H9 (cell line): ENCODE results near the gene UST. TPM values are rescaled to one million over a fixed set of nuclear protein-coding genes. Genes with fewer than 3 reads are reported as not detected.

Experiments
- DNase-seq: peaks from one replicate; pipeline ENCODE4 v3.0.0-alpha.2; 2017
- H2AFZ ChIP-seq: one replicate; pipeline ENCODE4 v1.6.1; 2013; ENCODE audit warnings: mild to moderate bottlenecking, low read length, control low read depth, moderate library complexity
- H2AK5ac ChIP-seq: 2 replicates; pipeline ENCODE4 v1.6.1; 2013; ENCODE audit warnings: low read length, control low read depth, mixed read lengths; ENCODE audit not compliant: insufficient read length
- H2BK120ac ChIP-seq: one replicate; pipeline ENCODE4 v1.6.1; 2013; ENCODE audit warnings: low read depth, mild to moderate bottlenecking, low read length, control low read depth, inconsistent platforms; ENCODE audit not compliant: poor library complexity, severe bottlenecking
- H2BK12ac ChIP-seq: 2 replicates; pipeline ENCODE4 v1.6.1; 2013; ENCODE audit warnings: low read length, control low read depth, mixed read lengths, low read depth; ENCODE audit not compliant: insufficient read length
- H2BK15ac ChIP-seq: 2 replicates; pipeline ENCODE4 v1.6.1; 2013; ENCODE audit warnings: low read depth, low read length, control low read depth
- H2BK20ac ChIP-seq: one replicate; pipeline ENCODE4 v1.6.1; 2013; ENCODE audit warnings: low read depth, mild to moderate bottlenecking, low read length, control low read depth, inconsistent platforms; ENCODE audit not compliant: poor library complexity, severe bottlenecking
- H2BK5ac ChIP-seq: 2 replicates; pipeline ENCODE4 v1.6.1; 2013; ENCODE audit warnings: low read length, control low read depth, mixed read lengths; ENCODE audit not compliant: insufficient read length
- H3K14ac ChIP-seq: 2 replicates; pipeline ENCODE4 v1.6.1; 2013; ENCODE audit warnings: low read length, control low read depth; ENCODE audit not compliant: insufficient read depth
- H3K18ac ChIP-seq: 2 replicates; pipeline ENCODE4 v1.6.1; 2013; ENCODE audit warnings: low read depth, mild to moderate bottlenecking, mixed read lengths, low read length, control low read depth; ENCODE audit not compliant: insufficient read length
- H3K23ac ChIP-seq: 2 replicates; pipeline ENCODE4 v1.6.1; 2013; ENCODE audit warnings: low read length, control low read depth, mixed read lengths, low read depth; ENCODE audit not compliant: insufficient read length
- H3K23me2 ChIP-seq: 2 replicates; pipeline ENCODE4 v1.6.1; 2013; ENCODE audit warnings: low read depth, mild to moderate bottlenecking, mixed read lengths, low read length, control low read depth; ENCODE audit not compliant: insufficient read length, poor library complexity, severe bottlenecking
- H3K27ac ChIP-seq: 2 replicates; pipeline ENCODE4 v1.5.1; 2013; ENCODE audit warnings: low read length, control low read depth, mixed read lengths, low read depth; ENCODE audit not compliant: insufficient read length
- H3K27me3 ChIP-seq: 2 replicates; pipeline ENCODE4 v1.6.1; 2013; ENCODE audit warnings: low read length, control low read depth, inconsistent platforms; ENCODE audit not compliant: insufficient read depth
- H3K4ac ChIP-seq: 2 replicates; pipeline ENCODE4 v1.6.1; 2013; ENCODE audit warnings: low read depth, mild to moderate bottlenecking, control low read depth, inconsistent platforms, low read length, moderate library complexity
- H3K4me1 ChIP-seq: 2 replicates; pipeline ENCODE4 v1.6.1; 2013; ENCODE audit warnings: low read length, control low read depth, inconsistent platforms; ENCODE audit not compliant: insufficient read depth
- H3K4me2 ChIP-seq: 2 replicates; pipeline ENCODE4 v1.6.1; 2013; ENCODE audit warnings: low read length, control low read depth, mixed read lengths; ENCODE audit not compliant: insufficient read length, insufficient read depth
- H3K56ac ChIP-seq: 2 replicates; pipeline ENCODE4 v1.6.1; 2013; ENCODE audit warnings: low read depth, mild to moderate bottlenecking, mixed read lengths, low read length, control low read depth; ENCODE audit not compliant: insufficient read length
- H3K79me1 ChIP-seq: 2 replicates; pipeline ENCODE4 v1.6.1; 2013; ENCODE audit warnings: low read depth, mild to moderate bottlenecking, moderate library complexity, low read length, control low read depth, inconsistent platforms; ENCODE audit not compliant: insufficient read depth, poor library complexity, severe bottlenecking
- H3K79me2 ChIP-seq: 2 replicates; pipeline ENCODE4 v1.6.1; 2013; ENCODE audit warnings: low read length, control low read depth, inconsistent platforms; ENCODE audit not compliant: insufficient read depth
- H3K9ac ChIP-seq: 2 replicates; pipeline ENCODE4 v1.6.1; 2013; ENCODE audit warnings: low read length, control low read depth, mixed read lengths; ENCODE audit not compliant: insufficient read length; ENCODE audit errors: extremely low read depth
- H3K9me3 ChIP-seq: one replicate; pipeline ENCODE4 v1.6.1; 2013; ENCODE audit warnings: low read depth, low read length, inconsistent platforms; ENCODE audit not compliant: control insufficient read depth
- H3T11ph ChIP-seq: one replicate; pipeline ENCODE4 v1.6.1; 2013; ENCODE audit warnings: mild to moderate bottlenecking, low read length, control low read depth, inconsistent platforms
- H4K20me1 ChIP-seq: one replicate; pipeline ENCODE4 v1.6.1; 2013; ENCODE audit not compliant: control insufficient read depth, insufficient read length, insufficient read depth
- H4K5ac ChIP-seq: 2 replicates; pipeline ENCODE4 v1.6.1; 2013; ENCODE audit warnings: low read depth, mild to moderate bottlenecking, mixed read lengths, low read length, control low read depth; ENCODE audit not compliant: insufficient read length
- H4K8ac ChIP-seq: replicated peaks from 2 replicates; pipeline ENCODE4 v1.6.1; 2013; ENCODE audit warnings: low read length, control low read depth, mixed read lengths, low read depth; ENCODE audit not compliant: insufficient read length
- H4K91ac ChIP-seq: 2 replicates; pipeline ENCODE4 v1.6.1; 2013; ENCODE audit warnings: low read depth, mild to moderate bottlenecking, moderate library complexity, mixed read lengths, low read length, control low read depth; ENCODE audit not compliant: insufficient read length
- H3K27ac Mint-ChIP-seq, 3 experiments: 2 replicates in 2 of 3; 3 replicates in 1 of 3; pipeline ENCODE4 v1.8.0; 2020 to 2021; ENCODE audit warnings: mixed read lengths in 3 of 3, mild to moderate bottlenecking in 1 of 3, moderate library complexity in 1 of 3
- H3K27me3 Mint-ChIP-seq: 2 replicates; pipeline ENCODE4 v1.8.0; 2021; ENCODE audit warnings: low read depth, mild to moderate bottlenecking, moderate library complexity, mixed read lengths
- H3K36me3 Mint-ChIP-seq, 3 experiments: 2 replicates in 2 of 3; 3 replicates in 1 of 3; pipeline ENCODE4 v1.8.0; 2020 to 2021; ENCODE audit warnings: low read depth in 3 of 3, mixed read lengths in 3 of 3; ENCODE audit not compliant: insufficient read depth in 1 of 3
- H3K4me1 Mint-ChIP-seq, 2 experiments: 2 replicates each; pipeline ENCODE4 v1.8.0; 2020; ENCODE audit warnings: mixed read lengths in 2 of 2
- H3K4me3 Mint-ChIP-seq, 2 experiments: 2 replicates in 1 of 2; 3 replicates in 1 of 2; pipeline ENCODE4 v1.8.0; 2020 to 2021; ENCODE audit warnings: mild to moderate bottlenecking in 2 of 2, mixed read lengths in 2 of 2, moderate library complexity in 1 of 2
- H3K9me3 Mint-ChIP-seq, 2 experiments: 2 replicates in 1 of 2; 3 replicates in 1 of 2; pipeline ENCODE4 v1.8.0; 2020; ENCODE audit warnings: mild to moderate bottlenecking in 2 of 2, mixed read lengths in 2 of 2, moderate library complexity in 1 of 2
- WGBS: extraction: QIAGEN DNeasy Blood & Tissue Kit; methylation state at CpG from one replicate; pipeline ENCODE4 v1.1.7; 2013; ENCODE audit warnings: missing lambda C conversion rate, low lambda C conversion rate, mixed read lengths; ENCODE audit not compliant: insufficient read length; ENCODE audit errors: extremely low coverage; 5-methylcytosine and 5-hydroxymethylcytosine counted together
- total RNA-seq: library from RNA; stranded (reverse); gene quantifications from 2 replicates; pipeline ENCODE4 v1.2.1, GENCODE V29; 2021
- TF ChIP-seq, protein P1 (sequence below): fragments of 200-600 bp; sonication (generic); conservative IDR thresholded peaks from 3 replicates; pipeline ENCODE4 v1.8.0; 2021; ENCODE audit warnings: antibody characterized with exemption, mild to moderate bottlenecking

The UST gene
- total RNA-seq, 1 experiment from 2014 or later = 14.4 TPM

DNA sequence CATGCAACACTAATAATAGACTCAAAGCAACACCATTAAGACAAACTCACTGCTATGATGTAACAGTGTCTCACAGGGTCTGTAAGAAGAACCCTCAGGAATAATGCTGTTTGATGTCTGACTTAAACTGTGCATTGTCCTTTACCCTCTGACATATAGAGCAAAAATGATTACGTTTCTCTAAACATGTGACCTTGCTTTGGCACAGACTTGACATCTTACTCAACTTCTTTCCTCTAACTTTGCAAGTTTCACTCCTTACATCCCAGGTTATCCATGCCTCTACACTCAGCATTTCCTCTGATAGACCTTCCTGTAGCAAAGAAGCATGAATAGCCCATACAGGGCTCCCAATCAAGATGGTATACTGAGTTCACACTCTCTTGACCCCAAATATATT lies 252.7 kb downstream of the UST start:
- no peaks in the 10 kb centered on the region for H3K4me1 ChIP-seq
- H3K56ac ChIP-seq = no peak overlapping the region
- H4K8ac ChIP-seq = no peak overlapping the region
- H2BK120ac ChIP-seq = no peak overlapping the region
- H2BK12ac ChIP-seq = no peak overlapping the region
- H2BK20ac ChIP-seq = no peak overlapping the region
- H3K14ac ChIP-seq = no peak overlapping the region
- H3T11ph ChIP-seq = no peak overlapping the region
- H2AFZ ChIP-seq = no peak overlapping the region
- H3K27ac Mint-ChIP-seq = no peak overlapping the region
- no peak overlapping the region for H4K91ac ChIP-seq
- H3K4me2 ChIP-seq = no peak overlapping the region
- TF ChIP-seq, protein P1, sequence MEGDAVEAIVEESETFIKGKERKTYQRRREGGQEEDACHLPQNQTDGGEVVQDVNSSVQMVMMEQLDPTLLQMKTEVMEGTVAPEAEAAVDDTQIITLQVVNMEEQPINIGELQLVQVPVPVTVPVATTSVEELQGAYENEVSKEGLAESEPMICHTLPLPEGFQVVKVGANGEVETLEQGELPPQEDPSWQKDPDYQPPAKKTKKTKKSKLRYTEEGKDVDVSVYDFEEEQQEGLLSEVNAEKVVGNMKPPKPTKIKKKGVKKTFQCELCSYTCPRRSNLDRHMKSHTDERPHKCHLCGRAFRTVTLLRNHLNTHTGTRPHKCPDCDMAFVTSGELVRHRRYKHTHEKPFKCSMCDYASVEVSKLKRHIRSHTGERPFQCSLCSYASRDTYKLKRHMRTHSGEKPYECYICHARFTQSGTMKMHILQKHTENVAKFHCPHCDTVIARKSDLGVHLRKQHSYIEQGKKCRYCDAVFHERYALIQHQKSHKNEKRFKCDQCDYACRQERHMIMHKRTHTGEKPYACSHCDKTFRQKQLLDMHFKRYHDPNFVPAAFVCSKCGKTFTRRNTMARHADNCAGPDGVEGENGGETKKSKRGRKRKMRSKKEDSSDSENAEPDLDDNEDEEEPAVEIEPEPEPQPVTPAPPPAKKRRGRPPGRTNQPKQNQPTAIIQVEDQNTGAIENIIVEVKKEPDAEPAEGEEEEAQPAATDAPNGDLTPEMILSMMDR = no peak
- H3K4ac ChIP-seq = no peak overlapping the region
- H3K23ac ChIP-seq = no peak overlapping the region
- H3K36me3 Mint-ChIP-seq = peaks cover 27 to 43% (median 29%) of the 10 kb centered on the region in 3 experiments
- no peak overlapping the region for H3K27ac ChIP-seq
- no peak overlapping the region for H3K4me3 Mint-ChIP-seq
- H3K79me1 ChIP-seq = no peaks in the 10 kb centered on the region
- peaks cover 16 to 20% of the 10 kb centered on the region in 2 experiments for H3K9me3 Mint-ChIP-seq
- H3K4me1 Mint-ChIP-seq = peaks cover 0 to 6% of the 10 kb centered on the region in 2 experiments; a peak in 2 of 4 replicates
- no peak overlapping the region for H3K18ac ChIP-seq
- no peak overlapping the region for H4K5ac ChIP-seq
- no peak overlapping the region for H2BK15ac ChIP-seq
- no peak overlapping the region for H2AK5ac ChIP-seq
- H4K20me1 ChIP-seq = no peaks in the 10 kb centered on the region
- H3K23me2 ChIP-seq = no peaks in the 10 kb centered on the region
- WGBS = no CpG with 5 or more reads among the region's 1 CpG
- peaks cover 10% of the 10 kb centered on the region for H3K9me3 ChIP-seq
- H3K27me3 Mint-ChIP-seq = no peaks in the 10 kb centered on the region
- no peak overlapping the region for H3K9ac ChIP-seq
- H3K79me2 ChIP-seq = no peaks in the 10 kb centered on the region
- H2BK5ac ChIP-seq = no peak overlapping the region
- DNase-seq = no peak
- H3K27me3 ChIP-seq = no peaks in the 10 kb centered on the region
